Measurements from ENCODE around the gene FBXO30. TPM values are rescaled to one million over a fixed set of nuclear protein-coding genes. Genes with fewer than 3 reads are reported as not detected.

Gene FBXO30
- total and polyA plus RNA-seq, 8 donors: 7.7 to 11.3 (median 10.9) TPM

- H3K27ac ChIP-seq: no peak overlapping the region
- intact Hi-C loops (cut with DNase I): no loop called here
- DNase-seq (no peak), ATAC-seq (no peak)
- TF ChIP-seq, protein P1, sequence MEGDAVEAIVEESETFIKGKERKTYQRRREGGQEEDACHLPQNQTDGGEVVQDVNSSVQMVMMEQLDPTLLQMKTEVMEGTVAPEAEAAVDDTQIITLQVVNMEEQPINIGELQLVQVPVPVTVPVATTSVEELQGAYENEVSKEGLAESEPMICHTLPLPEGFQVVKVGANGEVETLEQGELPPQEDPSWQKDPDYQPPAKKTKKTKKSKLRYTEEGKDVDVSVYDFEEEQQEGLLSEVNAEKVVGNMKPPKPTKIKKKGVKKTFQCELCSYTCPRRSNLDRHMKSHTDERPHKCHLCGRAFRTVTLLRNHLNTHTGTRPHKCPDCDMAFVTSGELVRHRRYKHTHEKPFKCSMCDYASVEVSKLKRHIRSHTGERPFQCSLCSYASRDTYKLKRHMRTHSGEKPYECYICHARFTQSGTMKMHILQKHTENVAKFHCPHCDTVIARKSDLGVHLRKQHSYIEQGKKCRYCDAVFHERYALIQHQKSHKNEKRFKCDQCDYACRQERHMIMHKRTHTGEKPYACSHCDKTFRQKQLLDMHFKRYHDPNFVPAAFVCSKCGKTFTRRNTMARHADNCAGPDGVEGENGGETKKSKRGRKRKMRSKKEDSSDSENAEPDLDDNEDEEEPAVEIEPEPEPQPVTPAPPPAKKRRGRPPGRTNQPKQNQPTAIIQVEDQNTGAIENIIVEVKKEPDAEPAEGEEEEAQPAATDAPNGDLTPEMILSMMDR (IDR thresholded peaks at IDR 0.05): no peak
- H3K4me1 ChIP-seq: no peaks in the 10 kb centered on the region
- H3K9me3 ChIP-seq: no peaks in the 10 kb centered on the region
- H3K27me3 ChIP-seq: no peaks in the 10 kb centered on the region
- H3K4me3 ChIP-seq: no peak overlapping the region
- H3K36me3 ChIP-seq: no peaks in the 10 kb centered on the region
Measured at GRCh38 chr6:145822456-145822855, 7.9 kb upstream of the FBXO30 start.

DNA sequence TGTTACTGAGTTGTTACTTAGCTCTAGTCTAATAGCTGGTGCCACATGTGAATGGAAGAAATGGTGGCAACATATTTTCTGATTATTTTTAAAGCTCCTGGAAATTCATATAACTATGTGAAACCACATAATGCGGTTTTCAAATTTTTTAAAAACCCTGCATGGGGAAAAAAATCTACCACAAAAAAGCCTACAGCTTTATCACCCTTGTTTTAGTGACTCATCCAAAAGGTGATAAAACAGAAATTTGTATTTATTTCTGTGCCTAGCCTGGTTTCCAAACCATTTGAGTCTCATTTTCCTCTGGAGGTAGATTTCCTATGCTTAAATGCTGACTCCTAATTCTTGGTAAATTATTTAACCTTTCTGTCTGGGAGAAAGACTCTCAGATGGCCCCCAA, 5.4 kb upstream of the FBXO30 start:
- H3K4me1 ChIP-seq: peaks cover 6 to 14% of the 10 kb centered on the region in 2 donors
- H3K9me3 ChIP-seq: no peaks in the 10 kb centered on the region
- intact Hi-C loops (cut with DNase I): loop anchor here in 1 of 2 donors (10.0 kb wide), 1 partner anchor 85 kb away; the partner anchor contains the start of gene EPM2A
- TF ChIP-seq, protein P1 (IDR thresholded peaks at IDR 0.05): no peak
- DNase-seq (no peak), ATAC-seq (no peak)
- no peaks in the 10 kb centered on the region for H3K27me3 ChIP-seq
- H3K27ac ChIP-seq: no peak overlapping the region
- H3K4me3 ChIP-seq: no peak overlapping the region
- no peaks in the 10 kb centered on the region for H3K36me3 ChIP-seq

DNA sequence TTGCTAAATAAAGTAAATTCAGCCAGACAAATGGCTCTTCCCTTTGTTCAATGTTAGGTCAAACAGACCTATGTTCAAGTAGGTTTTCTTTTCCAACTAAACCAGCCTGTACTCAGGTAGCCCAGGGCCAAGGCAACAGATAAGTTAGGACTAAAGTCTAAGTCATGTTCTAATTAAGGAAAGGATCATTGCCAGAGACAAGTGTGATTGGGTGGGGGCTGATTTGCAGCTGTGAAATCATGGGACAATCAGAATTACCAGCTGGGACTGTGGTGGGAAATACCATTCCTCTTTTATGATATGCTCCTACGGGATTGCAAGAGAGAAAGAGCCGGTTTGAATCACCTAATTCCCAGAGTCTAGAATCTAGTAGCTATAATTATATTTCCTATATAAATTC, 4.2 kb upstream of the FBXO30 start:
- DNase-seq (no peak), ATAC-seq (no peak)
- no peak overlapping the region for H3K4me3 ChIP-seq
- no peaks in the 10 kb centered on the region for H3K27me3 ChIP-seq
- no peaks in the 10 kb centered on the region for H3K36me3 ChIP-seq
- H3K9me3 ChIP-seq: no peaks in the 10 kb centered on the region
- TF ChIP-seq, protein P1 (IDR thresholded peaks at IDR 0.05): no peak
- intact Hi-C loops (cut with DNase I): loop anchor here in 1 of 2 donors (10.0 kb wide), 1 partner anchor 84 kb away; the partner anchor contains the start of gene EPM2A
- H3K27ac ChIP-seq: no peak overlapping the region
- H3K4me1 ChIP-seq: peaks cover 6 to 14% of the 10 kb centered on the region in 2 donors

DNA sequence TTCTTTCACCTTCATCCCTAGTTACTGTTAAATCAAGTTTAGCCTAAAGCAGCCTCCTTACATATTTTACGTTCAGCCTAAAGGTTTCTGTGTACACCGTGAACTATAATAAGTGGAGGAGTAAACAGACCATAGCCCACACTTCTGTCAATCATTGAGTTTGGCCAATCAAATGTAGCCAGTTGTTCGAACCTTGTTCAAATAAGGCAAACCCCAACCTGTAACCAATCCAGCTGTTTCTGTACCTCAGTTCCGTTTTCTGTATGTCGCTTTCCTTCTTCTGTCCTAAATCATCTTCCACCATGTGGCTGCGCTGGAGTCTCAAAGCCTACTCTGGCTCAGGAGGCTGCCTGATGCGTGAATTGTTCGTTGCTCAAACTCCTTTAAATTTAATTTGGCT, 1.8 kb upstream of the FBXO30 start:
- TF ChIP-seq, protein P1 (IDR thresholded peaks at IDR 0.05): no peak
- H3K9me3 ChIP-seq: no peaks in the 10 kb centered on the region
- H3K27me3 ChIP-seq: no peaks in the 10 kb centered on the region
- no peak overlapping the region for H3K4me3 ChIP-seq
- no peaks in the 10 kb centered on the region for H3K36me3 ChIP-seq
- no peak overlapping the region for H3K27ac ChIP-seq
- H3K4me1 ChIP-seq: peaks cover 12 to 35% of the 10 kb centered on the region in 2 donors
- intact Hi-C loops (cut with DNase I): loop anchor here in 1 of 2 donors (10.0 kb wide), 1 partner anchor 82 kb away; the partner anchor contains the start of gene EPM2A
- DNase-seq (no peak), ATAC-seq (no peak)

GRCh38 chr6:145815309-145816274, 997 bp upstream of the FBXO30 start:
- Histone ChIP-seq H3K9me3 (no peaks in the 10 kb centered on the region), H3K36me3 (no peaks in the 10 kb centered on the region), H3K27me3 (no peaks in the 10 kb centered on the region), H3K27ac (peak overlapping the region; percentile 96 to 97), H3K4me1 (peaks cover 12 to 43% of the 10 kb centered on the region in 2 donors), H3K4me3 (peak overlapping the region; percentile 64 to 65)
- peak in 2 of 4 donors; percentile 30 to 57 for DNase-seq
- intact Hi-C loops (cut with DNase I): loop anchor here in 1 of 2 donors (10.0 kb wide), 1 partner anchor 81 kb away; the partner anchor contains the start of gene EPM2A
- TF ChIP-seq, protein P1 (IDR thresholded peaks at IDR 0.05): peak in 1 of 2 donors; percentile 3
- peak; percentile 23 for ATAC-seq

Data from left lung (tissue), 10 donors.